Vagina (tissue), 2 donors: Measurements from ENCODE around the gene OSM.

Source experiments
- POLR2AphosphoS5 ChIP-seq, 2 donors: sonication (generic); formaldehyde crosslinking; IDR thresholded peaks; one replicate each; pipeline ENCODE4 v1.9.0; 2017; ENCODE audit warnings: antibody characterized with exemption in 2 of 2, mild to moderate bottlenecking in 2 of 2, low read depth in 1 of 2; ENCODE audit not compliant: insufficient read depth in 1 of 2
- TF ChIP-seq, protein P1 (sequence below), 3 experiments: fragments of 450-650 bp in 2 of 3; fragments of 200-600 bp in 1 of 3; sonication (generic) in 1 of 3; IDR thresholded peaks; one replicate each; pipeline ENCODE4 v1.5.1; 2017 to 2019; ENCODE audit warnings: antibody characterized with exemption in 3 of 3, mild to moderate bottlenecking in 2 of 3, moderate library complexity in 2 of 3

DNA sequence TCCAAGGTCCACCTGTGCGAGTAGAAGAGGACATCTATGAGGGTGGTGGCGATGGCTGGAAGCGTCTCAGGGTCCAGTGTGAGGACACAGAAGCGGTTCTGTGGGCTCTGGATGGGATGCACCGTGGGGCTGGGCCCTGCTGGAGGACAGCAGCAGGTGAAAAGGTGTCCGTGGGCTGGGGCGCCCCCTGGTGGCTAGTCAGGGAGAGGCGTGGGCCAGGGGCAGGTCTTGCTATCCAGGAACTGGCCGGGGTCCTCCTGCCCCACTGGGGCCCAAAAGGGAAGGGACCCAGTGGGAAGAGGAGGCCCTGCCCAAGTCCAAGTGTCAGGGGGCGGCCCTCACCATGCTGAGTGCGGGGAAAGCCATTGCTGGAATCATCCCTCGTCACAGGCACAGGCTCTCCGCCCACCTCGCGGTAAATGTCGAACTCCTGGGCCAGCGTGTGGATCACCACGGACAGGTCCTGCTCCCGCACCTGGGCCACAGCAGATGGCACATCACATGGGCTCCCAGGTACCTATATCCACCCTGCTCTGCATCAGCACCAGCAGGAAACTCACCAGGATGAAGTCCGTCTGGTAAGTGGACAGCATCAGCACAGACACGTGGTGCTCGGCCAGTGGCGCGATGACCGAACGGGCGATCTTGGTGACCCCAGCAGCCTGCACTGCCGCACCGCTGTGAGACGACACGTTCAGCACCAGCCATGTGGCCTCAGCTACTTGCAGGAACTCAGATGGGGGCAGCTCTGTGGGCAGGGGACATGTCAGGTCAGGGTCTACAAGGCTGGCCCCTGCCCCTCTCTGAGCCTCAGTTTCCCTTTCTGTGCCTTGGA, 20.4 kb upstream of the OSM start:
- TF ChIP-seq, protein P1, sequence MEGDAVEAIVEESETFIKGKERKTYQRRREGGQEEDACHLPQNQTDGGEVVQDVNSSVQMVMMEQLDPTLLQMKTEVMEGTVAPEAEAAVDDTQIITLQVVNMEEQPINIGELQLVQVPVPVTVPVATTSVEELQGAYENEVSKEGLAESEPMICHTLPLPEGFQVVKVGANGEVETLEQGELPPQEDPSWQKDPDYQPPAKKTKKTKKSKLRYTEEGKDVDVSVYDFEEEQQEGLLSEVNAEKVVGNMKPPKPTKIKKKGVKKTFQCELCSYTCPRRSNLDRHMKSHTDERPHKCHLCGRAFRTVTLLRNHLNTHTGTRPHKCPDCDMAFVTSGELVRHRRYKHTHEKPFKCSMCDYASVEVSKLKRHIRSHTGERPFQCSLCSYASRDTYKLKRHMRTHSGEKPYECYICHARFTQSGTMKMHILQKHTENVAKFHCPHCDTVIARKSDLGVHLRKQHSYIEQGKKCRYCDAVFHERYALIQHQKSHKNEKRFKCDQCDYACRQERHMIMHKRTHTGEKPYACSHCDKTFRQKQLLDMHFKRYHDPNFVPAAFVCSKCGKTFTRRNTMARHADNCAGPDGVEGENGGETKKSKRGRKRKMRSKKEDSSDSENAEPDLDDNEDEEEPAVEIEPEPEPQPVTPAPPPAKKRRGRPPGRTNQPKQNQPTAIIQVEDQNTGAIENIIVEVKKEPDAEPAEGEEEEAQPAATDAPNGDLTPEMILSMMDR (IDR thresholded peaks at IDR 0.05) = peak; percentile 82 to 89 (median 84)
- no peak for TF ChIP-seq POLR2AphosphoS5 (IDR thresholded peaks at IDR 0.05; ENCODE audit: insufficient read depth in 1 of 2, low read depth in 1 of 2)
